Effector memory CD8-positive, alpha-beta T cell (primary cell): ENCODE results near the gene CHSY1.
A peak's percentile ranks its signal among the peaks of the same experiment; 100 is the strongest.
"Not testable (repeated sequence)": the region's sequence is repeated elsewhere in the genome, so short reads cannot be mapped to it uniquely, and the experiment has no call there.

Source experiments
- ATAC-seq: fragments of 150-1000 bp; cut with Tn5 transposase; replicated peaks from 2 replicates; pipeline ENCODE4 v1.10.0; 2021; ENCODE audit warnings: mild to moderate bottlenecking, moderate library complexity
- DNase-seq, 3 experiments: peaks; one replicate each; pipeline ENCODE4 v3.0.0; 2021
- H3K27ac Mint-ChIP-seq, 2 donors: one replicate each; pipeline ENCODE4 v1.8.0; 2022; ENCODE audit warnings: mild to moderate bottlenecking in 2 of 2, mixed read lengths in 2 of 2, moderate library complexity in 2 of 2
- H3K27me3 Mint-ChIP-seq, 2 donors: one replicate each; pipeline ENCODE4 v1.8.0; 2022; ENCODE audit warnings: mixed read lengths in 2 of 2
- H3K36me3 Mint-ChIP-seq: one replicate; pipeline ENCODE4 v1.8.0; 2022; ENCODE audit warnings: mild to moderate bottlenecking, moderate library complexity, mixed read lengths; ENCODE audit not compliant: insufficient read depth
- H3K4me1 Mint-ChIP-seq, 2 donors: one replicate each; pipeline ENCODE4 v1.8.0; 2022; ENCODE audit warnings: low read depth in 2 of 2, mixed read lengths in 2 of 2
- H3K4me3 Mint-ChIP-seq, 2 donors: one replicate each; pipeline ENCODE4 v1.8.0; 2022; ENCODE audit warnings: mild to moderate bottlenecking in 2 of 2, mixed read lengths in 2 of 2, moderate library complexity in 2 of 2
- H3K9me3 Mint-ChIP-seq, 2 donors: one replicate each; pipeline ENCODE4 v1.8.0; 2022; ENCODE audit warnings: mixed read lengths in 2 of 2
- total RNA-seq, 9 experiments: gene quantifications; one replicate each; lab custom pipeline; 2026; lab: John Stamatoyannopoulos, UW

CHSY1 gene
- 45.0 to 450 (median 82.8) reads per million in 9 experiments for total RNA-seq

GRCh38 chr15:101251830-101252820, at the start of gene CHSY1:
TSS of gene CHSY1 (minus strand) at chr15:101252048. CDS start at chr15:101251456, 592 bp downstream.
- H3K4me1 Mint-ChIP-seq, result peaks cover 28 to 30% of the 10 kb centered on the region in 2 donors
- peaks cover 24% of the 10 kb centered on the region for H3K36me3 Mint-ChIP-seq
- no peaks in the 10 kb centered on the region for H3K9me3 Mint-ChIP-seq
- H3K27me3 Mint-ChIP-seq, result no peaks in the 10 kb centered on the region
- DNase-seq (peak; percentile 81 to 85 (median 82)), ATAC-seq (peak; percentile 80)
- H3K27ac Mint-ChIP-seq, result peak within 1 kb of the TSS; percentile 90 to 95
- peak within 1 kb of the TSS; percentile 95 to 96 for H3K4me3 Mint-ChIP-seq

GRCh38 chr15:101296418-101297405, 44.9 kb upstream of the CHSY1 start:
- H3K27me3 Mint-ChIP-seq, result no peaks in the 10 kb centered on the region
- DNase-seq (no peak), ATAC-seq (no peak)
- peaks cover 35% of the 10 kb centered on the region for H3K36me3 Mint-ChIP-seq
- peak overlapping the region in 1 of 2 donors; percentile 95 for H3K4me3 Mint-ChIP-seq
- H3K4me1 Mint-ChIP-seq, result peaks cover 14 to 31% of the 10 kb centered on the region in 2 donors
- peak overlapping the region; percentile 26 to 96 for H3K27ac Mint-ChIP-seq
- H3K9me3 Mint-ChIP-seq, result no peaks in the 10 kb centered on the region

GRCh38 chr15:101295607-101296161, 43.8 kb upstream of the CHSY1 start:
- no peak for ATAC-seq
- H3K27ac Mint-ChIP-seq, result peak overlapping the region; percentile 96
- no peak for DNase-seq
- no peaks in the 10 kb centered on the region for H3K9me3 Mint-ChIP-seq
- H3K4me3 Mint-ChIP-seq, result peak overlapping the region; percentile 94 to 95
- no peaks in the 10 kb centered on the region for H3K27me3 Mint-ChIP-seq
- H3K36me3 Mint-ChIP-seq, result peaks cover 46% of the 10 kb centered on the region
- H3K4me1 Mint-ChIP-seq, result peaks cover 14 to 35% of the 10 kb centered on the region in 2 donors

GRCh38 chr15:101294731-101295606, 43.1 kb upstream of the CHSY1 start, which contains the start of gene SNRPA1:
TSS of gene SNRPA1 (minus strand) at chr15:101295248. CDS start at chr15:101295178, 70 bp downstream.
- peak; percentile 96 to 98 (median 98) for DNase-seq
- no peaks in the 10 kb centered on the region for H3K9me3 Mint-ChIP-seq
- H3K36me3 Mint-ChIP-seq, result peaks cover 53% of the 10 kb centered on the region
- H3K27ac Mint-ChIP-seq, result peak within 1 kb of the TSS; percentile 96
- H3K4me3 Mint-ChIP-seq, result peak within 1 kb of the TSS; percentile 94 to 95
- H3K4me1 Mint-ChIP-seq, result peaks cover 14 to 42% of the 10 kb centered on the region in 2 donors
- no peaks in the 10 kb centered on the region for H3K27me3 Mint-ChIP-seq
- peak; percentile 82 for ATAC-seq

- peaks cover 22 to 55% of the 10 kb centered on the region in 2 donors for H3K4me1 Mint-ChIP-seq
- DNase-seq (no peak), ATAC-seq (no peak)
- peak overlapping the region; percentile 94 to 95 for H3K4me3 Mint-ChIP-seq
- peaks cover 71% of the 10 kb centered on the region for H3K36me3 Mint-ChIP-seq
- H3K27ac Mint-ChIP-seq, result peak overlapping the region; percentile 96
- no peaks in the 10 kb centered on the region for H3K27me3 Mint-ChIP-seq
- H3K9me3 Mint-ChIP-seq, result no peaks in the 10 kb centered on the region
Observed at GRCh38 chr15:101293122-101293521, 41.3 kb upstream of the CHSY1 start.

GRCh38 chr15:101288905-101289513, 37.2 kb upstream of the CHSY1 start:
- Mint-ChIP-seq H3K27ac (peak overlapping the region in 1 of 2 donors; percentile 39), H3K27me3 (no peaks in the 10 kb centered on the region), H3K36me3 (peaks cover 87% of the 10 kb centered on the region), H3K9me3 (no peaks in the 10 kb centered on the region), H3K4me3 (no peak overlapping the region), H3K4me1 (peaks cover 17 to 37% of the 10 kb centered on the region in 2 donors)
- DNase-seq, result peak; percentile 26 to 45 (median 35)
- ATAC-seq, result peak; percentile 78

GRCh38 chr15:101287342-101287741, 35.5 kb upstream of the CHSY1 start:
- Mint-ChIP-seq H3K36me3 (peaks cover 96% of the 10 kb centered on the region), H3K4me1 (peaks cover 8 to 24% of the 10 kb centered on the region in 2 donors)
- H3K27ac Mint-ChIP-seq, H3K9me3 Mint-ChIP-seq, DNase-seq, H3K4me3 Mint-ChIP-seq, H3K27me3 Mint-ChIP-seq, ATAC-seq: not testable (repeated sequence)

GRCh38 chr15:101286471-101287114, 34.7 kb upstream of the CHSY1 start:
- Mint-ChIP-seq H3K36me3 (peaks cover 96% of the 10 kb centered on the region), H3K4me3 (no peak overlapping the region), H3K27ac (no peak overlapping the region), H3K4me1 (peaks cover 8 to 24% of the 10 kb centered on the region in 2 donors), H3K9me3 (no peaks in the 10 kb centered on the region), H3K27me3 (no peaks in the 10 kb centered on the region)
- ATAC-seq, result no peak
- DNase-seq, result no peak

- ATAC-seq (no peak), DNase-seq (no peak)
- Mint-ChIP-seq H3K9me3 (no peaks in the 10 kb centered on the region), H3K4me3 (no peak overlapping the region), H3K27ac (no peak overlapping the region), H3K27me3 (no peaks in the 10 kb centered on the region), H3K36me3 (peaks cover 91% of the 10 kb centered on the region), H3K4me1 (peaks cover 6% of the 10 kb centered on the region in 2 donors)
Observed at GRCh38 chr15:101283931-101284330, 32.1 kb upstream of the CHSY1 start.

GRCh38 chr15:101280007-101280406, 28.2 kb upstream of the CHSY1 start:
- DNase-seq, result no peak
- Mint-ChIP-seq H3K4me1 (peaks cover 7 to 12% of the 10 kb centered on the region in 2 donors), H3K4me3 (no peak overlapping the region), H3K27ac (peak overlapping the region in 1 of 2 donors; percentile 38), H3K27me3 (no peaks in the 10 kb centered on the region), H3K36me3 (peaks cover 79% of the 10 kb centered on the region), H3K9me3 (no peaks in the 10 kb centered on the region)
- no peak for ATAC-seq

- Mint-ChIP-seq H3K9me3 (no peaks in the 10 kb centered on the region), H3K27me3 (no peaks in the 10 kb centered on the region), H3K36me3 (peaks cover 79% of the 10 kb centered on the region), H3K4me3 (peak overlapping the region; percentile 96), H3K27ac (peak overlapping the region; percentile 94 to 97), H3K4me1 (peaks cover 13 to 19% of the 10 kb centered on the region in 2 donors)
- ATAC-seq (no peak), DNase-seq (no peak)
Observed at GRCh38 chr15:101277943-101278564, 26.2 kb upstream of the CHSY1 start.
